MCF 10A (cell line): Measurements from ENCODE around the gene MUS81. TPM values are rescaled to one million over a fixed set of nuclear protein-coding genes. Genes with fewer than 3 reads are reported as not detected.

ENCODE experiments used
- BruUV-seq: library from RNA; stranded (reverse); fragments of 400-500 nt; replicated peaks from 2 replicates; lab custom pipeline; 2021; lab: Mats Ljungman, UMichigan
- CTCF ChIA-PET: fragments of 300-600 bp; sonication (Branson Sonifier 250); formaldehyde crosslinking; extraction: SDS; loops from one replicate; lab custom pipeline; 2021; ENCODE audit warnings: antibody characterized with exemption, inconsistent platforms; lab: Yijun Ruan, JAX
- POLR2A ChIA-PET: fragments of 300-600, 350-650 bp; sonication (Branson Sonifier 250); formaldehyde crosslinking; extraction: SDS; loops from one replicate; lab custom pipeline; 2020; ENCODE audit warnings: antibody characterized with exemption, inconsistent platforms; lab: Yijun Ruan, JAX
- DNase-seq: peaks from one replicate; pipeline ENCODE4 v3.0.0-alpha.2; 2018; ENCODE audit not compliant: unreplicated experiment
- H3K27ac Mint-ChIP-seq: one replicate; pipeline ENCODE4 v1.8.0; 2022; ENCODE audit warnings: mild to moderate bottlenecking, low read depth, mixed read lengths; ENCODE audit not compliant: unreplicated experiment
- H3K27me3 Mint-ChIP-seq: one replicate; pipeline ENCODE4 v1.8.0; 2022; ENCODE audit warnings: mixed read lengths; ENCODE audit not compliant: insufficient read depth, unreplicated experiment
- H3K36me3 Mint-ChIP-seq: one replicate; pipeline ENCODE4 v1.8.0; 2022; ENCODE audit warnings: mild to moderate bottlenecking, moderate library complexity, mixed read lengths; ENCODE audit not compliant: insufficient read depth, unreplicated experiment
- H3K4me1 Mint-ChIP-seq: one replicate; pipeline ENCODE4 v1.8.0; 2022; ENCODE audit warnings: mixed read lengths; ENCODE audit not compliant: insufficient read depth, unreplicated experiment
- H3K4me3 Mint-ChIP-seq: one replicate; pipeline ENCODE4 v1.8.0; 2022; ENCODE audit warnings: mild to moderate bottlenecking, moderate library complexity, mixed read lengths; ENCODE audit not compliant: unreplicated experiment
- H3K9me3 Mint-ChIP-seq: one replicate; pipeline ENCODE4 v1.8.0; 2022; ENCODE audit warnings: mixed read lengths; ENCODE audit not compliant: unreplicated experiment
- intact Hi-C: fragments of 100-400 bp; cut with micrococcal nuclease; formaldehyde crosslinking; loops from 2 replicates; pipeline ENCODE4 v1.14.1; 2022
- total RNA-seq: library from RNA; stranded (reverse); gene quantifications from 2 replicates; pipeline ENCODE4 v1.2.3, GENCODE V29; 2022
- TF ChIP-seq, protein P1 (sequence below): fragments of 200-600 bp; IDR thresholded peaks from one replicate; pipeline ENCODE4 v1.8.0; 2022; ENCODE audit warnings: antibody characterized with exemption, mild to moderate bottlenecking; ENCODE audit not compliant: unreplicated experiment

MUS81 gene
- total RNA-seq, 1 experiment from 2014 or later = 77.6 TPM

DNA sequence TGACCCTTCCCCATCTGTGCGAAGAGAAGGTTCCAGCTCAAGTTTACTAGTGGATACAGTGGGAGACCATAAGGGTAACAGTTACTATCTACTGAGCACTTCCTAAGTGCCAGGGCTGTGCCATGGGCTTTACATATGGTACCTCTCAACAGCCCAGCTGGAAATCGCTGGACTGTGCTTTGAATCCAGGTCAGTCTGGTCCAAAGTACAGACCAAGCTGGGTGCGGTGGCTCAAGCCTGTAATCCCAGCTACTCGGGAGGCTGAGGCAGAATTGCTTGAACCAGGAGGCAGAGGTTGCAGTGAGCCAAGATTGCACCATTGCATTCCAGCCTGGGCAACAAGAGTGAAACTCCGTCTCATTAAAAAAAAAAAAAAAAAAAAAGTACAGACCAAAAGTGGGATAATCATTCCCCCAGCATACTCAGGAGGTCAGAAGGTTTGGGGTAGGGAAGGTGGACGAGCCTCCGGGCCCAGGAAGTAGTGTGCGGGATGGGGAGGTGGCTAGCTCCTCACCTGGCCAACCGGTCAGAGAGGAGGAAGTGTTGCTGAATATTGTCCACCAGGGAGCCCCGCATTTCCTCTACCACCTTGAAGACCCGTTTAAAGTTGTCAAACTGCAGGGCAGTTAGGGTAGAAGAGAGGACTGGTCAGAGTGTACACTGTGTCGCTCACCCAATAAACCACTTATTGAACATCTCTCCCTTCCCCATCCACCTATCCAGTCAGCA lies 25.7 kb downstream of the MUS81 start:
- Mint-ChIP-seq H3K4me3 (no peak overlapping the region), H3K4me1 (peaks cover 18% of the 10 kb centered on the region), H3K27me3 (no peaks in the 10 kb centered on the region), H3K9me3 (no peaks in the 10 kb centered on the region), H3K27ac (no peak overlapping the region), H3K36me3 (peaks cover 43% of the 10 kb centered on the region)
- TSS peak; percentile 1 for BruUV-seq
- intact Hi-C loops = no loop called here
- ChIA-PET POLR2A (interaction anchor here (0.9 to 9.9 kb wide), 7 partner anchors 13 to 173 kb away, joined by 3 to 222 read pairs (median 5); partner anchors contain the start of genes C11orf68, CFL1, FOSL1 and MUS81), CTCF (interaction anchor here (0.6 to 9.0 kb wide), 27 partner anchors 11 to 457 kb away, joined by 3 to 203 read pairs (median 7); partner anchors contain the start of genes KAT5 and MUS81)
- DNase-seq = no peak
- TF ChIP-seq, protein P1, sequence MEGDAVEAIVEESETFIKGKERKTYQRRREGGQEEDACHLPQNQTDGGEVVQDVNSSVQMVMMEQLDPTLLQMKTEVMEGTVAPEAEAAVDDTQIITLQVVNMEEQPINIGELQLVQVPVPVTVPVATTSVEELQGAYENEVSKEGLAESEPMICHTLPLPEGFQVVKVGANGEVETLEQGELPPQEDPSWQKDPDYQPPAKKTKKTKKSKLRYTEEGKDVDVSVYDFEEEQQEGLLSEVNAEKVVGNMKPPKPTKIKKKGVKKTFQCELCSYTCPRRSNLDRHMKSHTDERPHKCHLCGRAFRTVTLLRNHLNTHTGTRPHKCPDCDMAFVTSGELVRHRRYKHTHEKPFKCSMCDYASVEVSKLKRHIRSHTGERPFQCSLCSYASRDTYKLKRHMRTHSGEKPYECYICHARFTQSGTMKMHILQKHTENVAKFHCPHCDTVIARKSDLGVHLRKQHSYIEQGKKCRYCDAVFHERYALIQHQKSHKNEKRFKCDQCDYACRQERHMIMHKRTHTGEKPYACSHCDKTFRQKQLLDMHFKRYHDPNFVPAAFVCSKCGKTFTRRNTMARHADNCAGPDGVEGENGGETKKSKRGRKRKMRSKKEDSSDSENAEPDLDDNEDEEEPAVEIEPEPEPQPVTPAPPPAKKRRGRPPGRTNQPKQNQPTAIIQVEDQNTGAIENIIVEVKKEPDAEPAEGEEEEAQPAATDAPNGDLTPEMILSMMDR = no peak

DNA sequence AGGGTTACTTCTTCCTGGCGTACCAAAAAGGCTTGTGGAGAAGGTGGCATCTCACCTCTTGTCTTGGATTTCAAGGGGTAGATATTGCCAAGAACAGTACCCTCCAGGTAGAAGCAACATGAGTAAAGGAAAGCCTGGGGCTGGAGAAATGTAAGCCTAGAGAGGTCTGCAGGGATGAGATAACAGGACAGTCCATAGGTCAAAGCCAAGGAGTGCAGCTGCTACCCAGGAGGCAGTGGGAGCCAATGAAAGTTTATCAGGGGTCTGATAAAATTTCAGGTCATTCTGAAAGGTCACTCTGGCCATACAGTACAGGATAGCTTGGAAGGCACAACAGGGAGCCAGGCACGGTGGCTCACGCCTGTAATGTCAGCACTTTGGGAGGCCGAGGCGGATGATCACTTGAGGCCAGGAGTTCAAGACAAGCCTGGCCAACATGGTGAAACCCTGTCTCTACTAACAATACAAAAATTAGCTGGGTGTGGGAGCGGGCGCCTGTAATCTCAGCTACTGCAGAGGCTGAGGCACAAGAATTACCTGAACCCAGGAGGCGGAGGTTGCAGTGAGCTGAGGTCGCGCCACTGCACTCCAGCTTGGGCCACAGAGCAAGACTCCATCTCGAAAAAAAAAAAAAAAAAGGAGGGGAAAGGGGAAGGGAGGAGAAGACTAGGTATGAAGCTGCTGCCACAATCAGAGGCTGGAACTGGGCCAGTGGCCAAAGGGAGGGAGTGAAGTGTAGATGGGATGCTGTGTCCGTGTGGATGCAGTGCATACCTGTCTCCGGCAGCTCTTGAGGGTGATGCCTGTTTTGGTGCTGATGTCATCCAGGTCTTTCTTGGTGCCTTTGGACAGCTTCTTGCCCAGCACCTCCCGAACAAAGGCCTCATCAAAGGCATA lies 26.8 kb downstream of the MUS81 start:
- Mint-ChIP-seq H3K27ac (peak overlapping the region; percentile 90), H3K4me1 (peaks cover 19% of the 10 kb centered on the region), H3K27me3 (no peaks in the 10 kb centered on the region), H3K9me3 (no peaks in the 10 kb centered on the region), H3K4me3 (peak overlapping the region; percentile 90), H3K36me3 (peaks cover 54% of the 10 kb centered on the region)
- TF ChIP-seq, protein P1 = no peak
- ChIA-PET CTCF (interaction anchor here (0.6 to 9.0 kb wide), 23 partner anchors 8 to 637 kb away, joined by 3 to 203 read pairs (median 6); partner anchors contain the start of genes CATSPER1, CTSW, KAT5 and MUS81), POLR2A (interaction anchor here (0.6 to 9.9 kb wide), 16 partner anchors 9 to 175 kb away, joined by 3 to 222 read pairs (median 7); partner anchors contain the start of genes C11orf68, CFL1, EFEMP2 and FOSL1)
- no TSS peak for BruUV-seq
- intact Hi-C loops = no loop called here
- no peak for DNase-seq

DNA sequence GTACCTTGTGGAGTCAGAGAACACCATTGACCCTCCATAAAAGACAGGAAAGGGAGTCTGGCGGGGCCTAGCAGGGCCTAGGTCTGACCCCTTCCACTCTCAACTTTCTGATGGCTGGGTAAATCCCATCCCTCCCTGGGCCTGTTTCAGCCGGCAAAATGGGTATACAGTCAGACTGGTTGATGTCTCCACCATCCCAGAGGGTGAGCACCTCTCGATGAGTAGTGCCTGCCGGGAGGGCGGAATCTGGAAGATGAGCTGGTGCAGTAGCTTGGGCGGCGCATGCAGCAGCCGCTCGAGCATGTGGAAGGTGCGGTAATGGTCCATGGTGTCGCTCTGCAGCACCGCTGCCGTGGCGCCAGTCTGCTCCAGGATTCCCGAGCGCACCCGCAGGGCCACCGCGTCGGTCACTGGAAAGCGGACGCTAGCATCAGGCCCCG lies 27.5 kb downstream of the MUS81 start:
- H3K27me3 Mint-ChIP-seq = no peaks in the 10 kb centered on the region
- intact Hi-C loops = loop anchor here (1.0 to 2.0 kb wide), 2 partner anchors 73 to 102 kb away; partner anchors contain the start of gene SART1
- ChIA-PET CTCF (interaction anchor here (0.6 to 9.0 kb wide), 27 partner anchors 9 to 441 kb away, joined by 3 to 203 read pairs (median 5); partner anchors contain the start of genes CATSPER1, CTSW, KAT5 and MUS81), POLR2A (interaction anchor here (0.6 to 9.9 kb wide), 23 partner anchors 9 to 593 kb away, joined by 3 to 222 read pairs (median 13); partner anchors contain the start of genes BANF1, C11orf68, CFL1 and DPP3)
- H3K27ac Mint-ChIP-seq = peak overlapping the region; percentile 90
- H3K36me3 Mint-ChIP-seq = peaks cover 61% of the 10 kb centered on the region
- no peak for DNase-seq
- BruUV-seq = TSS peak; percentile 1
- H3K9me3 Mint-ChIP-seq = no peaks in the 10 kb centered on the region
- H3K4me1 Mint-ChIP-seq = peaks cover 26% of the 10 kb centered on the region
- TF ChIP-seq, protein P1 = no peak
- H3K4me3 Mint-ChIP-seq = peak overlapping the region; percentile 90
